ENCODE results near the gene PDZD2. TPM values are rescaled to one million over a fixed set of nuclear protein-coding genes. Genes with fewer than 3 reads are reported as not detected.

PDZD2 gene
- total and polyA plus RNA-seq, 2 experiments from 2014 or later = 1.7 to 4.0 TPM

DNA sequence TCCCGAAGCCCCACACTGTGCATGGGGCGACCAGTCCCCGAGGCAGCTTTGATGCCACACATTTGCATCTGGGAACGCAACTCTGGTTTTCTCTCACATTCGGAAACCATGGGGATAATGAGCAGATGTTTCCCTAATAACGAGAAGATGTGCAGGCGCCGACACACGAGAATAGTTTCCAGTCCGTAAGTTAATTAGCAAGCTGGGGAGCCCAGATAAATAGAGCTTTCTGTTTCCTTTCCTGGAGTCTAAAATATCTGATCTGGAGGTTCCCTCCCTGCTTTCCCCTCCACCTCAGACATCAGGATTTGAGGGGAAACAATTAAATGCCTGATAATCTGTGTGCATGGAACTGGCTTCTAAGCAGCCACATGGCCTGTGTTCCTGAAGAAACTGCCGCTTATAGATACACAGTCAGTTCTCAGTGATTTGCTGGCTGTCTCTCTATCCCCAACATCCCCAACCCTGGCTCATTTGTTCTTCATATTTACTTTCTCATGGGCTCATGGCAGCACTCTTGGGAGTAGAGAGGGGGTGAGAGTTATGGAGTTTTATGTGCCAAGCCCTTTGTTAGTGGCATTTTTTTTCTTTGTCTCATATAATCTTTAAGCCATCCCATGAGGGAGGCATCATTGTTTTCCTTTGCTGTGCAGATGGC lies 62.8 kb downstream of the PDZD2 start:
- DNase-seq (ENCODE audit: low spot score) = no peak
- H3K36me3 ChIP-seq (replicated peaks; ENCODE audit: insufficient read depth, low read depth) = no peaks in the 10 kb centered on the region
- H3K4me2 ChIP-seq = no peak overlapping the region
- H3K79me2 ChIP-seq = no peaks in the 10 kb centered on the region
- no peaks in the 10 kb centered on the region for H4K20me1 ChIP-seq (ENCODE audit: insufficient read depth, poor library complexity, severe bottlenecking)
- H3K4me1 ChIP-seq (ENCODE audit: insufficient read depth) = no peaks in the 10 kb centered on the region
- TF ChIP-seq, protein P1, sequence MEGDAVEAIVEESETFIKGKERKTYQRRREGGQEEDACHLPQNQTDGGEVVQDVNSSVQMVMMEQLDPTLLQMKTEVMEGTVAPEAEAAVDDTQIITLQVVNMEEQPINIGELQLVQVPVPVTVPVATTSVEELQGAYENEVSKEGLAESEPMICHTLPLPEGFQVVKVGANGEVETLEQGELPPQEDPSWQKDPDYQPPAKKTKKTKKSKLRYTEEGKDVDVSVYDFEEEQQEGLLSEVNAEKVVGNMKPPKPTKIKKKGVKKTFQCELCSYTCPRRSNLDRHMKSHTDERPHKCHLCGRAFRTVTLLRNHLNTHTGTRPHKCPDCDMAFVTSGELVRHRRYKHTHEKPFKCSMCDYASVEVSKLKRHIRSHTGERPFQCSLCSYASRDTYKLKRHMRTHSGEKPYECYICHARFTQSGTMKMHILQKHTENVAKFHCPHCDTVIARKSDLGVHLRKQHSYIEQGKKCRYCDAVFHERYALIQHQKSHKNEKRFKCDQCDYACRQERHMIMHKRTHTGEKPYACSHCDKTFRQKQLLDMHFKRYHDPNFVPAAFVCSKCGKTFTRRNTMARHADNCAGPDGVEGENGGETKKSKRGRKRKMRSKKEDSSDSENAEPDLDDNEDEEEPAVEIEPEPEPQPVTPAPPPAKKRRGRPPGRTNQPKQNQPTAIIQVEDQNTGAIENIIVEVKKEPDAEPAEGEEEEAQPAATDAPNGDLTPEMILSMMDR (IDR thresholded peaks at IDR 0.05; ENCODE audit: poor library complexity) = no peak
- no peaks in the 10 kb centered on the region for H3K9me2 ChIP-seq (replicated peaks; ENCODE audit: insufficient read depth)
- no peak overlapping the region for H3K27ac ChIP-seq
- H3K9me3 ChIP-seq (ENCODE audit: low read depth) = no peaks in the 10 kb centered on the region
- no peak overlapping the region for H2AFZ ChIP-seq
- 55% methylated on average over 11 of the region's 11 CpGs for WGBS (ENCODE audit: low lambda C conversion rate, missing lambda C conversion rate)
- no peak overlapping the region for H3K4me3 ChIP-seq
- H3K27me3 ChIP-seq = no peaks in the 10 kb centered on the region

DNA sequence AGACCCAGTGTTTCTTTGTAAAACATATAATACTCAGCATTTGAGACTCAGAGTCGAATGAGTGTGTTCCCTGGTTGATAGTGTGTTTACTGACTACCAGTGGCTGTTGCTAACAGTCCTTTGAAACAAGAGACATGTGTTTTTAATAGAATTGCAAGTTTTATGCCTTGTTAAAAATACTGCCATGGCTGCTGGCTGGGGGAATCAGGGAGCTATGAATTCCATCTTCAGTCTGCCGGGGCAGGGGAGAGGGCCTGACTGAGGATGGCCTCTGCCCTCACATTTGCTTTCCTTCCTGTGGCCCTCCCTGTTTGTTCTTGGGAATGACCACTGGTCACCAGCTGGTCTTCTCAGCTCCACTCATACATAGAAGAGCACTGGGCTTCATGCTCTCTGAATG lies 63.8 kb downstream of the PDZD2 start:
- WGBS (ENCODE audit: low lambda C conversion rate, missing lambda C conversion rate) = 47% methylated on average over 2 of the region's 2 CpGs
- Histone ChIP-seq H3K36me3 (replicated peaks; ENCODE audit: insufficient read depth, low read depth) (no peaks in the 10 kb centered on the region), H4K20me1 (ENCODE audit: insufficient read depth, poor library complexity, severe bottlenecking) (no peaks in the 10 kb centered on the region), H3K4me3 (no peak overlapping the region), H3K9me2 (replicated peaks; ENCODE audit: insufficient read depth) (no peaks in the 10 kb centered on the region), H2AFZ (no peak overlapping the region), H3K4me1 (ENCODE audit: insufficient read depth) (no peaks in the 10 kb centered on the region), H3K4me2 (no peak overlapping the region), H3K9me3 (ENCODE audit: low read depth) (no peaks in the 10 kb centered on the region), H3K27me3 (no peaks in the 10 kb centered on the region), H3K79me2 (no peaks in the 10 kb centered on the region), H3K27ac (no peak overlapping the region)
- DNase-seq (ENCODE audit: low spot score) = peak; percentile 19
- TF ChIP-seq, protein P1 (IDR thresholded peaks at IDR 0.05; ENCODE audit: poor library complexity) = no peak
- no peak for TF ChIP-seq EZH2phosphoT487 (IDR thresholded peaks at IDR 0.05; ENCODE audit: low read depth, severe bottlenecking, unreplicated experiment)

DNA sequence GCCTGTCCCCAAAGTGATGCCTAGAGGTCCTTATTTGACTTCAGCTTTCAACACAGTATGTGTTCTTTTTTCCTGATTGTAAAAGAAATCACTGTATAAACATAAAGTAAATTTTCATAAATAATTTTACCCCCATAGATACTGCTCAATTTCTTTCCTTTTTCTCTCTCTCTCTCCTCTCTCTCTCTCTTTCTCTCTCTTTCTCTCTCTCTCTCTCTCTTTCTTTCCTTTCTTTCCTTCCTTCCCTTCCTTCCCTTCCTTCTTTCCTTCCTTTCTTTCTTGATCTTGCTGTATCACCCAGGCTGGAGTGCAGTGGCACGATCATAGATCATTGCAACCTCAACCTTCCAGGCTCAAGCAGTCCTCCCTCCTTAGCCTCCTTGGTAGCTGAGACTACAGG lies 64.8 kb downstream of the PDZD2 start:
- H3K27ac ChIP-seq = no peak overlapping the region
- WGBS (ENCODE audit: low lambda C conversion rate, missing lambda C conversion rate) = 83% methylated on average over 1 of the region's 1 CpG
- TF ChIP-seq EZH2phosphoT487 (IDR thresholded peaks at IDR 0.05; ENCODE audit: low read depth, severe bottlenecking, unreplicated experiment) (no peak), EZH2 (IDR thresholded peaks at IDR 0.05; ENCODE audit: borderline replicate concordance) (no peak)
- TF ChIP-seq, protein P1 (IDR thresholded peaks at IDR 0.05; ENCODE audit: poor library complexity) = no peak
- DNase-seq (ENCODE audit: low spot score) = no peak
- no peaks in the 10 kb centered on the region for H3K4me1 ChIP-seq (ENCODE audit: insufficient read depth)
- H3K79me2 ChIP-seq = no peaks in the 10 kb centered on the region
- no peak overlapping the region for H2AFZ ChIP-seq
- H4K20me1 ChIP-seq (ENCODE audit: insufficient read depth, poor library complexity, severe bottlenecking) = no peaks in the 10 kb centered on the region
- H3K36me3 ChIP-seq (replicated peaks; ENCODE audit: insufficient read depth, low read depth) = no peaks in the 10 kb centered on the region
- H3K27me3 ChIP-seq = no peaks in the 10 kb centered on the region
- no peaks in the 10 kb centered on the region for H3K9me2 ChIP-seq (replicated peaks; ENCODE audit: insufficient read depth)
- no peaks in the 10 kb centered on the region for H3K9me3 ChIP-seq (ENCODE audit: low read depth)
- no peak overlapping the region for H3K4me3 ChIP-seq
- no peak overlapping the region for H3K4me2 ChIP-seq

DNA sequence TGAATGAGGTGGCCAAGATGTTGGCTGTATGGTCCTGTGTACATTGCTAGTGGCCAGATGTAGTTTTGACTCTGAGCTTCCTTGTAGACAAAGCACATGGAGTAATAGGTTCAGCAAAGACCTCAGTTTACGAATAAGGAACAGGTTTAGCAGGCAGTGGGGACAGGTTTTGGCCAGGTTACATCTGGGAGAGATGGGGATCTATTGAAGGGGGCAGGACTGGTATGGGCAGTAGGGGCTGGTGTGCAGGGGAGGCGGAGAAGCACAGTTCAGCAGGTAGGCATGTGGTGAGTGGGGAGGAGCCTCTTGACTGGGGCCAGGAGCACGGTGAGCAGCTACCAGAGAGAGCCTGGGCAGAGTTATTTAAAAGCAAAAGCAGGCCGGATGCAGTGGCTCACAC lies 67.3 kb downstream of the PDZD2 start:
- no peak for DNase-seq (ENCODE audit: low spot score)
- Histone ChIP-seq H3K79me2 (no peaks in the 10 kb centered on the region), H3K27me3 (no peaks in the 10 kb centered on the region), H3K4me3 (no peak overlapping the region), H4K20me1 (ENCODE audit: insufficient read depth, poor library complexity, severe bottlenecking) (no peaks in the 10 kb centered on the region), H3K9me2 (replicated peaks; ENCODE audit: insufficient read depth) (no peaks in the 10 kb centered on the region), H2AFZ (no peak overlapping the region), H3K9me3 (ENCODE audit: low read depth) (no peaks in the 10 kb centered on the region), H3K4me1 (ENCODE audit: insufficient read depth) (no peaks in the 10 kb centered on the region), H3K27ac (no peak overlapping the region), H3K4me2 (no peak overlapping the region), H3K36me3 (replicated peaks; ENCODE audit: insufficient read depth, low read depth) (no peaks in the 10 kb centered on the region)
- 74% methylated on average over 4 of the region's 4 CpGs for WGBS (ENCODE audit: low lambda C conversion rate, missing lambda C conversion rate)
- TF ChIP-seq EZH2 (IDR thresholded peaks at IDR 0.05; ENCODE audit: borderline replicate concordance) (no peak), EZH2phosphoT487 (IDR thresholded peaks at IDR 0.05; ENCODE audit: low read depth, severe bottlenecking, unreplicated experiment) (no peak)
- TF ChIP-seq, protein P1 (IDR thresholded peaks at IDR 0.05; ENCODE audit: poor library complexity) = no peak

Measured in hepatocyte (in vitro differentiated cells).